GM12892 (cell line): ENCODE data around the gene PLBD1.

Source experiments
- POLR2A ChIP-seq: IDR thresholded peaks from 2 replicates; pipeline ENCODE4 v1.6.1; 2011; ENCODE audit warnings: low read depth, low read length, control low read depth
- POLR2AphosphoS5 ChIP-seq: IDR thresholded peaks from 2 replicates; pipeline ENCODE4 v1.6.1; 2011; ENCODE audit warnings: low read depth, low read length, control low read depth
- TAF1 ChIP-seq: IDR thresholded peaks from 2 replicates; pipeline ENCODE4 v1.6.1; 2011; ENCODE audit warnings: low read depth, mild to moderate bottlenecking, control low read depth, low read length, borderline replicate concordance

GRCh38 chr12:14545144-14546124, 22.2 kb downstream of the PLBD1 start:
- TF ChIP-seq POLR2A: no peak
- TF ChIP-seq TAF1: no peak
- TF ChIP-seq POLR2AphosphoS5: no peak
